PC-9 (cell line): ENCODE measurements around the gene CFAP68. TPM values are rescaled to one million over a fixed set of nuclear protein-coding genes. Genes with fewer than 3 reads are reported as not detected.
A peak's percentile ranks its signal among the peaks of the same experiment; 100 is the strongest.

ENCODE experiments used
- BruUV-seq: library from RNA; stranded (reverse); fragments of 400-500 nt; replicated peaks from 2 replicates; lab custom pipeline; 2021; lab: Mats Ljungman, UMichigan
- CTCF ChIA-PET: fragments of 300-600 bp; sonication (Branson Sonifier 250); formaldehyde crosslinking; loops from one replicate; lab custom pipeline; 2022; ENCODE audit warnings: antibody characterized with exemption; lab: Charles Lee
- POLR2A ChIA-PET: fragments of 300-600 bp; sonication (Branson Sonifier 250); formaldehyde crosslinking; loops from one replicate; lab custom pipeline; 2022; ENCODE audit warnings: antibody characterized with exemption; ENCODE audit not compliant: unreplicated experiment; lab: Charles Lee
- DNase-seq, 2 experiments: peaks; one replicate each; pipeline versions ENCODE4 v3.0.0 to v3.0.0-alpha.2; 2015 to 2022; ENCODE audit warnings: mixed read lengths in 1 of 2
- H2AFZ ChIP-seq: fragments of 200-600 bp; sonication (generic); 2 replicates; pipeline ENCODE4 v1.8.1; 2017; ENCODE audit warnings: antibody characterized with exemption
- H3F3A ChIP-seq: fragments of 200-600 bp; sonication (generic); 2 replicates; pipeline ENCODE4 v1.8.1; 2017; ENCODE audit warnings: antibody characterized with exemption, mild to moderate bottlenecking, low read depth; ENCODE audit not compliant: insufficient read depth
- H3K27ac ChIP-seq: fragments of 200-600 bp; sonication (generic); 2 replicates; pipeline ENCODE4 v1.6.1; 2016; ENCODE audit warnings: mixed run types
- H3K27me3 ChIP-seq: fragments of 200-600 bp; sonication (generic); 2 replicates; pipeline ENCODE4 v1.6.1; 2016; ENCODE audit warnings: low read depth, mixed run types; ENCODE audit not compliant: insufficient read depth
- H3K36me3 ChIP-seq: fragments of 200-600 bp; sonication (generic); 2 replicates; pipeline ENCODE4 v1.6.1; 2016; ENCODE audit warnings: low read depth, mixed run types
- H3K4me1 ChIP-seq: fragments of 200-600 bp; sonication (generic); replicated peaks from 2 replicates; pipeline ENCODE4 v1.6.1; 2016; ENCODE audit warnings: mixed run types; ENCODE audit not compliant: insufficient read depth
- H3K4me2 ChIP-seq: fragments of 200-600 bp; sonication (generic); 2 replicates; pipeline ENCODE4 v1.6.1; 2017; ENCODE audit warnings: mixed run types
- H3K4me3 ChIP-seq: fragments of 200-600 bp; sonication (generic); 2 replicates; pipeline ENCODE4 v1.6.1; 2016; ENCODE audit warnings: mixed run types
- H3K79me2 ChIP-seq: fragments of 200-600 bp; sonication (generic); 2 replicates; pipeline ENCODE4 v1.6.1; 2017; ENCODE audit warnings: low read depth, mixed run types
- H3K9me2 ChIP-seq: fragments of 200-600 bp; sonication (generic); 2 replicates; pipeline ENCODE4 v1.8.1; 2017; ENCODE audit warnings: mild to moderate bottlenecking; ENCODE audit not compliant: insufficient read depth
- H3K9me3 ChIP-seq: fragments of 200-600 bp; sonication (generic); 2 replicates; pipeline ENCODE4 v1.8.1; 2016; ENCODE audit warnings: low read depth; ENCODE audit not compliant: insufficient read depth
- H4K20me1 ChIP-seq: fragments of 200-600 bp; sonication (generic); 2 replicates; pipeline ENCODE4 v1.8.1; 2017; ENCODE audit not compliant: insufficient read depth
- CTCF ChIP-seq: fragments of 200-600 bp; sonication (generic); conservative IDR thresholded peaks from 2 replicates; pipeline ENCODE4 v1.6.1; 2017; ENCODE audit warnings: mixed run types, antibody characterized with exemption, mild to moderate bottlenecking, moderate library complexity
- EZH2 ChIP-seq: fragments of 200-600 bp; sonication (generic); IDR thresholded peaks from 2 replicates; pipeline ENCODE4 v1.8.0; 2017; ENCODE audit warnings: antibody characterized with exemption, low read depth
- intact Hi-C: fragments of 100-400 bp; cut with micrococcal nuclease; formaldehyde crosslinking; loops from one replicate; pipeline ENCODE4 v1.10.0; 2022; ENCODE audit not compliant: unreplicated experiment
- total RNA-seq: library from RNA; stranded (reverse); gene quantifications from 2 replicates; pipeline ENCODE4 v1.2.3, GENCODE V29; 2021

The CFAP68 gene
- total RNA-seq, 1 experiment from 2014 or later = 46.8 TPM

- no peaks in the 10 kb centered on the region for H3K9me2 ChIP-seq
- no peak overlapping the region for H3K27ac ChIP-seq
- no peaks in the 10 kb centered on the region for H4K20me1 ChIP-seq
- H3K4me3 ChIP-seq = peak overlapping the region; percentile 99; the same call in 1 of the 2 replicates
- ChIA-PET CTCF (interaction anchor here (0.8 to 1.6 kb wide), 3 partner anchors 24 to 112 kb away, joined by 3 to 6 read pairs (median 6); no protein-coding TSS in a partner anchor), POLR2A (interaction anchor here (0.5 to 1.1 kb wide), 2 partner anchors 23 to 48 kb away, joined by 3 to 10 read pairs; partner anchors contain the start of gene C11orf52)
- 0 out of 2 replicates have a peak, but pooled peaks cover 8% of the 10 kb centered on the region for H3K79me2 ChIP-seq
- BruUV-seq = no TSS peak
- H3K4me2 ChIP-seq = peak overlapping the region; percentile 92
- no peak for DNase-seq
- intact Hi-C loops = loop anchor here (10.0 kb wide), 1 partner anchor 295 kb away; the partner anchor contains the start of genes IL18 and TEX12
- peaks cover 9% of the 10 kb centered on the region for H3F3A ChIP-seq
- H2AFZ ChIP-seq = no peak overlapping the region
- peaks cover 9% of the 10 kb centered on the region; the same call in 1 of the 2 replicates for H3K36me3 ChIP-seq
- no peaks in the 10 kb centered on the region for H3K27me3 ChIP-seq
- H3K9me3 ChIP-seq = no peaks in the 10 kb centered on the region
- TF ChIP-seq EZH2 (no peak), CTCF (no peak)
- peaks cover 13% of the 10 kb centered on the region for H3K4me1 ChIP-seq
Observed at GRCh38 chr11:111870113-111870512, 9.2 kb upstream of the CFAP68 start.

GRCh38 chr11:111870522-111870885, 8.8 kb upstream of the CFAP68 start:
- no peaks in the 10 kb centered on the region for H3K27me3 ChIP-seq
- peak overlapping the region; percentile 99 for H3K4me3 ChIP-seq
- ChIA-PET CTCF (interaction anchor here (0.6 to 1.6 kb wide), 4 partner anchors 14 to 111 kb away, joined by 3 to 6 read pairs (median 5); no protein-coding TSS in a partner anchor), POLR2A (interaction anchor here (0.5 to 1.1 kb wide), 2 partner anchors 24 to 48 kb away, joined by 3 to 10 read pairs; partner anchors contain the start of gene C11orf52)
- H3K27ac ChIP-seq = no peak overlapping the region
- no peak for TF ChIP-seq CTCF
- no peak for TF ChIP-seq EZH2
- no peaks in the 10 kb centered on the region for H3K9me3 ChIP-seq
- peak in 1 of 2 experiments; percentile 54 for DNase-seq
- H3F3A ChIP-seq = peaks cover 9% of the 10 kb centered on the region
- peak overlapping the region; percentile 92 for H3K4me2 ChIP-seq
- H3K9me2 ChIP-seq = no peaks in the 10 kb centered on the region
- H4K20me1 ChIP-seq = no peaks in the 10 kb centered on the region
- 0 out of 2 replicates have a peak, but pooled peaks cover 8% of the 10 kb centered on the region for H3K79me2 ChIP-seq
- intact Hi-C loops = loop anchor here (10.0 kb wide), 1 partner anchor 294 kb away; the partner anchor contains the start of genes IL18 and TEX12
- H3K4me1 ChIP-seq = peaks cover 13% of the 10 kb centered on the region
- BruUV-seq = TSS peak; percentile 24
- peak overlapping the region; percentile 92 for H2AFZ ChIP-seq
- peaks cover 7% of the 10 kb centered on the region; the same call in 1 of the 2 replicates for H3K36me3 ChIP-seq

GRCh38 chr11:111870886-111871692, 8.3 kb upstream of the CFAP68 start, which contains the start of gene ALG9:
Gene ALG9 (minus strand): TSS chr11:111871581. CDS start chr11:111871482, 99 bp downstream.
- peaks cover 7% of the 10 kb centered on the region; the same call in 1 of the 2 replicates for H3K36me3 ChIP-seq

More at GRCh38 chr11:111870886-111871692, 8.3 kb upstream of the CFAP68 start, which contains the start of gene ALG9:
- ChIA-PET CTCF (interaction anchor here (0.6 to 1.6 kb wide), 6 partner anchors 9 to 111 kb away, joined by 3 to 13 read pairs (median 5); no protein-coding TSS in a partner anchor), POLR2A (interaction anchor here (0.6 to 1.1 kb wide), 4 partner anchors 24 to 88 kb away, joined by 3 to 10 read pairs (median 5); no protein-coding TSS in a partner anchor)
- Histone ChIP-seq H3K9me3 (no peaks in the 10 kb centered on the region), H3F3A (peaks cover 9% of the 10 kb centered on the region), H3K27me3 (no peaks in the 10 kb centered on the region), H3K27ac (peak within 1 kb of the TSS; percentile 17; the same call in 1 of the 2 replicates), H3K4me1 (peaks cover 13% of the 10 kb centered on the region), H2AFZ (peak within 1 kb of the TSS; percentile 92), H3K9me2 (no peaks in the 10 kb centered on the region), H3K79me2 (0 out of 2 replicates have a peak, but pooled peaks cover 8% of the 10 kb centered on the region), H3K4me3 (peak within 1 kb of the TSS; percentile 99), H4K20me1 (no peaks in the 10 kb centered on the region), H3K4me2 (peak within 1 kb of the TSS; percentile 92)
- peak; percentile 68 for TF ChIP-seq CTCF
- TF ChIP-seq EZH2 = no peak
- no TSS peak for BruUV-seq
- peak; percentile 56 to 80 for DNase-seq
- intact Hi-C loops = loop anchor here (10.0 kb wide), 1 partner anchor 294 kb away; the partner anchor contains the start of genes IL18 and TEX12
